G401.6 (cell line): Measurements from ENCODE around the gene CCL2.

Source experiments
- FAIRE-seq: peaks from 2 replicates; lab custom pipeline; 2012; peaks lifted over from hg19 to GRCh38; lab: Jason Lieb, UNC

The CCL2 gene

GRCh38 chr17:34265711-34266110, 10.6 kb downstream of the CCL2 start:
- no peak for FAIRE-seq

DNA sequence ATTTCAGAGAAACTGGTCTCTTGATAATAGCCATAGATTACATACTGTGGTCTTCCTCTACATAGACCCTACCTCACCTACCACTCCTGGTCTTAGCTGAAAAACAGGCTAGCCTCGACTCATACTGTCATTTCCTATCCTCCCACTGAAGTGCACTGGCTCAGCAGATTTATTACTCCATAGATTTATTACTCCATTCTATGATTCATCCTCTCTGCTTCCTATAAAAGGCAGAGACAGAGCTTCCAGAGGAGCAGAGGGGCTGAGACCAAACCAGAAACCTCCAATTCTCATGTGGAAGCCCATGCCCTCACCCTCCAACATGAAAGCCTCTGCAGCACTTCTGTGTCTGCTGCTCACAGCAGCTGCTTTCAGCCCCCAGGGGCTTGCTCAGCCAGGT, 14.9 kb downstream of the CCL2 start, which contains the start of gene CCL7:
CCL7 (plus strand) TSS at position 253 of the 400 bp plus-strand sequence; CDS start at position 323, 70 bp downstream.
- no peak for FAIRE-seq

DNA sequence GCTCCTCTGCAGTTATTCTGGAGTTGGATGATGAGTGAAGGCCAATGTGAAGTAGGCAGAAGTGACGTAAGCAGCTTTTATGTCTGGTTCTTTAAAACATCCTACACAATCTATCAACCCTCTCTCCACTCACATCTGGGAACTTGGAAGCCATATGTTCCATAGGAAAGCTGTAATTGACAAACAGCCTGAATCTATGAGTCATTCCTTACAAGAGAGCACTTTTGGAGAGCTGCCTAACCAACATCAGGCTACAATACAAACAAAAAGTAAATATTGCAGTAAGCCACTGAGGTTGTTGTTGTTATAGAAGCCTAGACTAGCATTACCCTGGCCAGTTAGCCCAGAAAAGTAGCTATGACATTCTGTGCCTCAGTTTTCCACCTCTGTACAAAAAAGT, 20.8 kb downstream of the CCL2 start:
- no peak for FAIRE-seq

- no peak for FAIRE-seq
Measured at GRCh38 chr17:34276826-34277225, 21.7 kb downstream of the CCL2 start.

- FAIRE-seq: no peak
Measured at GRCh38 chr17:34283571-34283970, 28.5 kb downstream of the CCL2 start.

DNA sequence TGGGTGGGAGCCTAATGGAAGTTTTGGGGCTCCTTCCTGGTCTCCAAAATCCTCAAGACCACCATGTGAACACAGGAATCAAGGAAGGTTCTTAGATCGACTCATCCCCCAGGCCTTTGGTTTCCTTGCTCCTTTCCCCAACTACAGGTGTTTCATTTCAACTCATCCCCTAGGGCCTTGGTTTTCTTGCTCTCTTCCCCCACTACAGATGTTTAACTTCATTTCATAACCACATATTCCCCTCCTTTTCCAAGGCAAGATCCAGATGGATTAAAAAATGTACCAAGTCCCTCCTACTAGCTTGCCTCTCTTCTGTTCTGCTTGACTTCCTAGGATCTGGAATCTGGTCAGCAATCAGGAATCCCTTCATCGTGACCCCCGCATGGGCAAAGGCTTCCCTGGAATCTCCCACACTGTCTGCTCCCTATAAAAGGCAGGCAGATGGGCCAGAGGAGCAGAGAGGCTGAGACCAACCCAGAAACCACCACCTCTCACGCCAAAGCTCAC, 30.3 kb downstream of the CCL2 start, which contains the start of gene CCL11:
CCL11 (plus strand) TSS at position 457 of the 507 bp plus-strand sequence. CDS start 67 bp downstream, outside the sequence.
- FAIRE-seq: no peak

DNA sequence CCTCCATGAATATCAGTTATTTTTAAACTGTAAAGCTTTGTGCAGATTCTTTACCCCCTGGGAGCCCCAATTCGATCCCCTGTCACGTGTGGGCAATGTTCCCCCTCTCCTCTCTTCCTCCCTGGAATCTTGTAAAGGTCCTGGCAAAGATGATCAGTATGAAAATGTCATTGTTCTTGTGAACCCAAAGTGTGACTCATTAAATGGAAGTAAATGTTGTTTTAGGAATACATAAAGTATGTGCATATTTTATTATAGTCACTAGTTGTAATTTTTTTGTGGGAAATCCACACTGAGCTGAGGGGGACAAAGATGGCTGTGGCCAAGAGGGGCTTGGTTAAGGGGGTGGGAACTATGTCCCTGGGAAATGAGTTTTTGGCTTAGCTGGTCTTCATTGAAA, 32.8 kb downstream of the CCL2 start:
- no peak for FAIRE-seq

- FAIRE-seq: no peak
Measured at GRCh38 chr17:34290586-34290985, 35.5 kb downstream of the CCL2 start.

GRCh38 chr17:34291721-34292348, 36.8 kb downstream of the CCL2 start:
- no peak for FAIRE-seq

DNA sequence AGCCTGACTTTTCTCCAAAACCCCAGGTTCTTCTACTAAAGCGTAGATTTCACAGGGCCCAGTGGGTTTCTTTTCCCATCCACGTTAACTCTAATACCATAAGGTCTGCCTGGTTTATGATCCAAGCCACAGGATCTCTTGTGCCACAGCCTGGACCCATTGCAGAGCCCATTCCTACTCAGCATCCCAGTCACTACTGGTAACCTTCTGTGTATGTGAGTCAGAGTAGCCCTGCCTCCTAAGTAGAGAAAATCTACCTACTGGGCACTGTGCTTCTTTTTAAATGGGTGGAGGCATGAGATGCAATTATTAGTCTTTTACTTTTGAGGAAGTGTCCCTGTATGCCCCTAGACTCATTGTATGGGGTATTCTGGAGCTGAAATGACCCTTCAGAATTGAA, 43.9 kb downstream of the CCL2 start:
- no peak for FAIRE-seq

DNA sequence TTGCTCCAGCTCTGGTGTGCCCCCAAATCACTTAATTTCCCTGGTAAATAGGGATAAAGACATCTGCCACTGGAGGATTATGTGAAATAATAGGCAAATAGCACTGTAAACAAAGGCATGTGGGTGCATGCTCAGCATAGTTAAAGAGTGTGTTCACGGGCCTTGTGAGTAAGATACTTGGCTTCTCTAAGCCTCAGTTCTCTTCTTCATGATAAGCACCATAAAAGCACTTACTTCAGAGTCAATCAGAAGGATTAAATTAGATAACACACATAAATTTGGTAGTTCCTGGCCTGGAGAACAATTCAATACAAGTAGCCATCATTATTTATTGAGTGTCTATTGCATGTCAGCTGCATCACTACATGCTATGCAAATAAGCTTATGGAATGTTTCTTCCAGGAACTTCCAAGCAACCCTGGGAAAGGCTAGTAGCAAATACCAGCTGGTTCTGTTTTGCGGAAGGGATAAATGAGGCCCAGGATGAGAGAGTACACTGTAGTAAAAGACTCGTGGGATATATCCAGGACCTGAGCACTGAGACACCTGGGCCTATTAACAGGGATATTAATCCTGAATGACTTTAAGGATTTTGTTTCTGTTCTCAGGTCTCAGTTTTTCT, 45.0 kb downstream of the CCL2 start:
- FAIRE-seq: no peak

DNA sequence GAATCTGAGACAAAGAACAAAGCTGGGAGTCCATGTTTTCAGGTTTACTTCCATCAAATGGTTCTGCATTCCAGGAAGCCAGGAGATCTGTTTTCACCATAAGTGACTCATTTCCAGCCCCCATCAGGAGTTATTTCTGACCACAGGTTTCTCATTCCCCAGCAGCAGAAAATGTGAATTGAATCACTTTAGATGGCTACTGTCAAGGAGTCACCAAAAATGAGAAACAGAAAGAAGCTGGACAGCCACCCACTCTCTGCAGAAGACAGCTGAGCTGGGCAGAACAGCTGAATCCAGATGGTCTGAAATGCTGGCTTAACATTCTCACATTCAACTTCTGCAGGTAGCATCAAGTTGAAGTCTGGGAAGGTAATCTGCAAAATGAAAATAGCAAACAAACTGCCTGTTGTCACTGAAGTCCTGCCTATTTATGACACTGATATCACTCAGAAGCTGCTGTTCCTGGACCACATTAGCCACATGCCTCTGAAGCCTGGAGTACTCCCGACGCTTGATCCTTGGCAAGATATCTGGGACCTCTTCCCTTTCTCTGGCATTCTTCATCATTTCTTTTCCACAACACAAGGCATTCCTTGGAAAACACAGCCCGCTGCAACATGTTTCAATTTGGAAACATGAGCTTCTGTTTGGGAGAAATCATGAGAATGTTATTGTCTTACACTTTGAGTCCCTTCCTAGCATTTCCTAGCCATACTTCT, 45.7 kb downstream of the CCL2 start:
- FAIRE-seq: no peak

DNA sequence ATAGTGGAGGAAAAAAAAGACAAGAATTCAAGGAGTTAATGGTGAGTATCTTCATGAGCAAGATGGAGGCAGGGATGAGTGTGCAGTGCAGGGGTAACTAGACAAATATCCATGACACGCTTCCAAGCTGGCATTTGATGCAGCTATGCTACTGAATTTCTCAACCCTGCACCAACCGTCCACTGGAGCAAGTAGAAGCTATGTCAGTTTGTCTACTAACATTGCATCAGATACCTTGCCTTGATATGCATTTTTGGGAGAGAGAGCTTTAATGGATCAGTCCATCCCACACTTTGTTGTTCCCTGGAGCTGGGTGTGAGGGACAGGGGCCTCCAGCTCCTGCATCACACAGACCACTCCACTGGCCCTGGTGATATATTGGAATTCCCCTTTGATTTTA, 46.9 kb downstream of the CCL2 start:
- no peak for FAIRE-seq

DNA sequence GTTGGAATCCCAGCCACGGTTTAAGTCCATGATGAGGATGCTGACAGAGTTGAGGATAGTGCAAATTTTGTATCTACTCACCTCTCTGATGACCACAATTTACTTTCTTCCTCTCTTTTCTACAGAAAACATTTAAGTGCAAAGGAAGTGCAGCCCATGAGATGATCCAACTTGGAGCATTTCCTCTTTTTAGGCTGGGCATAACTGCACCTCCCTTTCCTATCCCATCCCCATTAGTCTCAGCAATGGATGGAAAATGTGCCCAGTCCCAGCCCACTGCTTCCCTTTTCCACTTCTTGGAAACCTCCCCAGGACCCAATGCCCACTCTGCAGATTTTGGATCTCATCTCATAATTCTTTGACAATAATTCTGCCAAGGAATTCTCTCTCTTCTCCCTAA, 47.6 kb downstream of the CCL2 start:
- no peak for FAIRE-seq

GRCh38 chr17:34303606-34304005, 48.5 kb downstream of the CCL2 start:
- FAIRE-seq: no peak

- no peak for FAIRE-seq
Measured at GRCh38 chr17:34305061-34305460, 50.0 kb downstream of the CCL2 start.

GRCh38 chr17:34305606-34306005, 50.5 kb downstream of the CCL2 start:
- FAIRE-seq: no peak

- FAIRE-seq: no peak
Measured at GRCh38 chr17:34306466-34306865, 51.4 kb downstream of the CCL2 start.
